H9 (cell line): ENCODE measurements around the gene FHOD3. TPM values are rescaled to one million over a fixed set of nuclear protein-coding genes. Genes with fewer than 3 reads are reported as not detected.
A peak's percentile ranks its signal among the peaks of the same experiment; 100 is the strongest.

Experiments used
- DNase-seq: peaks from one replicate; pipeline ENCODE4 v3.0.0-alpha.2; 2017
- H2AFZ ChIP-seq: one replicate; pipeline ENCODE4 v1.6.1; 2013; ENCODE audit warnings: mild to moderate bottlenecking, low read length, control low read depth, moderate library complexity
- H2AK5ac ChIP-seq: 2 replicates; pipeline ENCODE4 v1.6.1; 2013; ENCODE audit warnings: low read length, control low read depth, mixed read lengths; ENCODE audit not compliant: insufficient read length
- H2BK120ac ChIP-seq: one replicate; pipeline ENCODE4 v1.6.1; 2013; ENCODE audit warnings: low read depth, mild to moderate bottlenecking, low read length, control low read depth, inconsistent platforms; ENCODE audit not compliant: poor library complexity, severe bottlenecking
- H2BK12ac ChIP-seq: 2 replicates; pipeline ENCODE4 v1.6.1; 2013; ENCODE audit warnings: low read length, control low read depth, mixed read lengths, low read depth; ENCODE audit not compliant: insufficient read length
- H2BK15ac ChIP-seq: 2 replicates; pipeline ENCODE4 v1.6.1; 2013; ENCODE audit warnings: low read depth, low read length, control low read depth
- H2BK20ac ChIP-seq: one replicate; pipeline ENCODE4 v1.6.1; 2013; ENCODE audit warnings: low read depth, mild to moderate bottlenecking, low read length, control low read depth, inconsistent platforms; ENCODE audit not compliant: poor library complexity, severe bottlenecking
- H2BK5ac ChIP-seq: 2 replicates; pipeline ENCODE4 v1.6.1; 2013; ENCODE audit warnings: low read length, control low read depth, mixed read lengths; ENCODE audit not compliant: insufficient read length
- H3K14ac ChIP-seq: 2 replicates; pipeline ENCODE4 v1.6.1; 2013; ENCODE audit warnings: low read length, control low read depth; ENCODE audit not compliant: insufficient read depth
- H3K18ac ChIP-seq: 2 replicates; pipeline ENCODE4 v1.6.1; 2013; ENCODE audit warnings: low read depth, mild to moderate bottlenecking, mixed read lengths, low read length, control low read depth; ENCODE audit not compliant: insufficient read length
- H3K23ac ChIP-seq: 2 replicates; pipeline ENCODE4 v1.6.1; 2013; ENCODE audit warnings: low read length, control low read depth, mixed read lengths, low read depth; ENCODE audit not compliant: insufficient read length
- H3K23me2 ChIP-seq: 2 replicates; pipeline ENCODE4 v1.6.1; 2013; ENCODE audit warnings: low read depth, mild to moderate bottlenecking, mixed read lengths, low read length, control low read depth; ENCODE audit not compliant: insufficient read length, poor library complexity, severe bottlenecking
- H3K27ac ChIP-seq: 2 replicates; pipeline ENCODE4 v1.5.1; 2013; ENCODE audit warnings: low read length, control low read depth, mixed read lengths, low read depth; ENCODE audit not compliant: insufficient read length
- H3K27me3 ChIP-seq: 2 replicates; pipeline ENCODE4 v1.6.1; 2013; ENCODE audit warnings: low read length, control low read depth, inconsistent platforms; ENCODE audit not compliant: insufficient read depth
- H3K4ac ChIP-seq: 2 replicates; pipeline ENCODE4 v1.6.1; 2013; ENCODE audit warnings: low read depth, mild to moderate bottlenecking, control low read depth, inconsistent platforms, low read length, moderate library complexity
- H3K4me1 ChIP-seq: 2 replicates; pipeline ENCODE4 v1.6.1; 2013; ENCODE audit warnings: low read length, control low read depth, inconsistent platforms; ENCODE audit not compliant: insufficient read depth
- H3K4me2 ChIP-seq: 2 replicates; pipeline ENCODE4 v1.6.1; 2013; ENCODE audit warnings: low read length, control low read depth, mixed read lengths; ENCODE audit not compliant: insufficient read length, insufficient read depth
- H3K56ac ChIP-seq: 2 replicates; pipeline ENCODE4 v1.6.1; 2013; ENCODE audit warnings: low read depth, mild to moderate bottlenecking, mixed read lengths, low read length, control low read depth; ENCODE audit not compliant: insufficient read length
- H3K79me1 ChIP-seq: 2 replicates; pipeline ENCODE4 v1.6.1; 2013; ENCODE audit warnings: low read depth, mild to moderate bottlenecking, moderate library complexity, low read length, control low read depth, inconsistent platforms; ENCODE audit not compliant: insufficient read depth, poor library complexity, severe bottlenecking
- H3K79me2 ChIP-seq: 2 replicates; pipeline ENCODE4 v1.6.1; 2013; ENCODE audit warnings: low read length, control low read depth, inconsistent platforms; ENCODE audit not compliant: insufficient read depth
- H3K9ac ChIP-seq: 2 replicates; pipeline ENCODE4 v1.6.1; 2013; ENCODE audit warnings: low read length, control low read depth, mixed read lengths; ENCODE audit not compliant: insufficient read length; ENCODE audit errors: extremely low read depth
- H3K9me3 ChIP-seq: one replicate; pipeline ENCODE4 v1.6.1; 2013; ENCODE audit warnings: low read depth, low read length, inconsistent platforms; ENCODE audit not compliant: control insufficient read depth
- H3T11ph ChIP-seq: one replicate; pipeline ENCODE4 v1.6.1; 2013; ENCODE audit warnings: mild to moderate bottlenecking, low read length, control low read depth, inconsistent platforms
- H4K20me1 ChIP-seq: one replicate; pipeline ENCODE4 v1.6.1; 2013; ENCODE audit not compliant: control insufficient read depth, insufficient read length, insufficient read depth
- H4K5ac ChIP-seq: 2 replicates; pipeline ENCODE4 v1.6.1; 2013; ENCODE audit warnings: low read depth, mild to moderate bottlenecking, mixed read lengths, low read length, control low read depth; ENCODE audit not compliant: insufficient read length
- H4K8ac ChIP-seq: replicated peaks from 2 replicates; pipeline ENCODE4 v1.6.1; 2013; ENCODE audit warnings: low read length, control low read depth, mixed read lengths, low read depth; ENCODE audit not compliant: insufficient read length
- H4K91ac ChIP-seq: 2 replicates; pipeline ENCODE4 v1.6.1; 2013; ENCODE audit warnings: low read depth, mild to moderate bottlenecking, moderate library complexity, mixed read lengths, low read length, control low read depth; ENCODE audit not compliant: insufficient read length
- H3K27ac Mint-ChIP-seq, 3 experiments: 2 replicates in 2 of 3; 3 replicates in 1 of 3; pipeline ENCODE4 v1.8.0; 2020 to 2021; ENCODE audit warnings: mixed read lengths in 3 of 3, mild to moderate bottlenecking in 1 of 3, moderate library complexity in 1 of 3
- H3K27me3 Mint-ChIP-seq: 2 replicates; pipeline ENCODE4 v1.8.0; 2021; ENCODE audit warnings: low read depth, mild to moderate bottlenecking, moderate library complexity, mixed read lengths
- H3K36me3 Mint-ChIP-seq, 3 experiments: 2 replicates in 2 of 3; 3 replicates in 1 of 3; pipeline ENCODE4 v1.8.0; 2020 to 2021; ENCODE audit warnings: low read depth in 3 of 3, mixed read lengths in 3 of 3; ENCODE audit not compliant: insufficient read depth in 1 of 3
- H3K4me1 Mint-ChIP-seq, 2 experiments: 2 replicates each; pipeline ENCODE4 v1.8.0; 2020; ENCODE audit warnings: mixed read lengths in 2 of 2
- H3K4me3 Mint-ChIP-seq, 2 experiments: 2 replicates in 1 of 2; 3 replicates in 1 of 2; pipeline ENCODE4 v1.8.0; 2020 to 2021; ENCODE audit warnings: mild to moderate bottlenecking in 2 of 2, mixed read lengths in 2 of 2, moderate library complexity in 1 of 2
- H3K9me3 Mint-ChIP-seq, 2 experiments: 2 replicates in 1 of 2; 3 replicates in 1 of 2; pipeline ENCODE4 v1.8.0; 2020; ENCODE audit warnings: mild to moderate bottlenecking in 2 of 2, mixed read lengths in 2 of 2, moderate library complexity in 1 of 2
- WGBS: extraction: QIAGEN DNeasy Blood & Tissue Kit; methylation state at CpG from one replicate; pipeline ENCODE4 v1.1.7; 2013; ENCODE audit warnings: missing lambda C conversion rate, low lambda C conversion rate, mixed read lengths; ENCODE audit not compliant: insufficient read length; ENCODE audit errors: extremely low coverage; 5-methylcytosine and 5-hydroxymethylcytosine counted together
- total RNA-seq: library from RNA; stranded (reverse); gene quantifications from 2 replicates; pipeline ENCODE4 v1.2.1, GENCODE V29; 2021
- TF ChIP-seq, protein P1 (sequence below): fragments of 200-600 bp; sonication (generic); conservative IDR thresholded peaks from 3 replicates; pipeline ENCODE4 v1.8.0; 2021; ENCODE audit warnings: antibody characterized with exemption, mild to moderate bottlenecking

Gene FHOD3
- total RNA-seq, 1 experiment from 2014 or later, result 8.0 TPM

GRCh38 chr18:36322408-36322728, 24.9 kb downstream of the FHOD3 start:
- no CpG with 5 or more reads among the region's 1 CpG for WGBS
- H3K79me1 ChIP-seq, result no peaks in the 10 kb centered on the region
- H2BK20ac ChIP-seq, result no peak overlapping the region
- H3K9ac ChIP-seq, result no peak overlapping the region
- no peak overlapping the region for H2AK5ac ChIP-seq
- no peak overlapping the region for H3K23ac ChIP-seq
- H3K27me3 Mint-ChIP-seq, result peaks cover 5% of the 10 kb centered on the region
- peaks cover 7 to 17% of the 10 kb centered on the region in 2 experiments; a peak in 4 of 5 replicates for H3K9me3 Mint-ChIP-seq
- no peak overlapping the region for H2BK12ac ChIP-seq
- no peak overlapping the region for H2AFZ ChIP-seq
- no peak overlapping the region for H4K5ac ChIP-seq
- H3K18ac ChIP-seq, result no peak overlapping the region
- no peak overlapping the region for H3K14ac ChIP-seq
- no peaks in the 10 kb centered on the region for H3K9me3 ChIP-seq
- no peak overlapping the region for H3T11ph ChIP-seq
- no peaks in the 10 kb centered on the region for H4K20me1 ChIP-seq
- no peaks in the 10 kb centered on the region for H3K79me2 ChIP-seq
- H3K4ac ChIP-seq, result no peak overlapping the region
- H3K4me1 ChIP-seq, result no peaks in the 10 kb centered on the region
- H3K4me1 Mint-ChIP-seq, result peaks cover 3 to 5% of the 10 kb centered on the region in 2 experiments
- DNase-seq, result peak; percentile 15
- no peak overlapping the region for H4K91ac ChIP-seq
- H2BK5ac ChIP-seq, result no peak overlapping the region
- TF ChIP-seq, protein P1, sequence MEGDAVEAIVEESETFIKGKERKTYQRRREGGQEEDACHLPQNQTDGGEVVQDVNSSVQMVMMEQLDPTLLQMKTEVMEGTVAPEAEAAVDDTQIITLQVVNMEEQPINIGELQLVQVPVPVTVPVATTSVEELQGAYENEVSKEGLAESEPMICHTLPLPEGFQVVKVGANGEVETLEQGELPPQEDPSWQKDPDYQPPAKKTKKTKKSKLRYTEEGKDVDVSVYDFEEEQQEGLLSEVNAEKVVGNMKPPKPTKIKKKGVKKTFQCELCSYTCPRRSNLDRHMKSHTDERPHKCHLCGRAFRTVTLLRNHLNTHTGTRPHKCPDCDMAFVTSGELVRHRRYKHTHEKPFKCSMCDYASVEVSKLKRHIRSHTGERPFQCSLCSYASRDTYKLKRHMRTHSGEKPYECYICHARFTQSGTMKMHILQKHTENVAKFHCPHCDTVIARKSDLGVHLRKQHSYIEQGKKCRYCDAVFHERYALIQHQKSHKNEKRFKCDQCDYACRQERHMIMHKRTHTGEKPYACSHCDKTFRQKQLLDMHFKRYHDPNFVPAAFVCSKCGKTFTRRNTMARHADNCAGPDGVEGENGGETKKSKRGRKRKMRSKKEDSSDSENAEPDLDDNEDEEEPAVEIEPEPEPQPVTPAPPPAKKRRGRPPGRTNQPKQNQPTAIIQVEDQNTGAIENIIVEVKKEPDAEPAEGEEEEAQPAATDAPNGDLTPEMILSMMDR, result no peak
- H3K23me2 ChIP-seq, result no peaks in the 10 kb centered on the region
- no peak overlapping the region for H4K8ac ChIP-seq
- no peak overlapping the region for H3K27ac ChIP-seq
- no peak overlapping the region for H3K27ac Mint-ChIP-seq
- H3K4me3 Mint-ChIP-seq, result no peak overlapping the region; a peak in 1 of 5 replicates
- no peaks in the 10 kb centered on the region for H3K27me3 ChIP-seq
- no peak overlapping the region for H3K56ac ChIP-seq
- H3K36me3 Mint-ChIP-seq, result peaks cover 0 to 17% (median 14%) of the 10 kb centered on the region in 3 experiments; a peak in 5 of 7 replicates
- no peak overlapping the region for H2BK15ac ChIP-seq
- H2BK120ac ChIP-seq, result no peak overlapping the region
- H3K4me2 ChIP-seq, result no peak overlapping the region
